NK-92 (cell line): ENCODE results near the gene NAA16.

ENCODE experiments used
- DNase-seq: peaks from one replicate; lab custom pipeline; 2025; ENCODE audit not compliant: unreplicated experiment; lab: John Stamatoyannopoulos, UW

Gene NAA16

DNA sequence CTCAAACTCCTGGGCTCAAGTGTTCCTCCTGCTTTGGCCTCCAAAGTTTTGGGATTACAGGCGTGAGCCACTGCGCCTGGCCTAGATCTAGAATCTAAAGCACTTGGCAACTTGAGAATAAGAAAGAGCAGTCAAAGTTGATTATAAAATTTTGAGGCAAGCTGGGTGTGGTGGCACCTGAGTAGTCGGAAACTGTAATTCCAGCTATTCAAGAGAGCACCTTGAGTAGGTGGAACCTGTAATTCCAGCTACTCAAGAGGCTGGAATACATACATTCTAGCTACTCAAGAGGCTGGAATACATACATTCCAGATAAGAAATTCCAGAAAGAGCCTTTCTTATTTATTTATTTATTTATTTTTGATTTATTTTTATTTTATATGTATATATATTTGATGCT is 8.3 kb upstream of the NAA16 start:
- DNase-seq: no peak

DNA sequence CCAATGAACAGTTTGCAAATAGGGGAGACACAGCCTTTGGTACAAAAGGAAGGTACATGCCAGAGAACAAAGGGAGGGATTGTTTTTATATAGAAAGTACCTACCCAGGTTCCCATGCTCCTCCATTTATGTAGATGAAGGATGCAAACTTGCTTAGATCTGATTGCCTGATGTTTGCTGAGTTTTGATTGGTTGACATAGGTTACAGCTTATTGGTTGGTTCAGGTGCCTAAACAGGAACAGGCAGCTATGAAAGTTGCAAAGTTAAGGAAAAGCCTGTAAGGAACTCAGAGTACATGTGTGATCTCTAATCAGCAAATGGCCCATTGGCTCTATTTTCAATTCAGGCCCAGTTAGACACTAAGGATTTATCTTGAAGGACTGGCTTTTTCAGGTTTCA is 6.5 kb upstream of the NAA16 start:
- DNase-seq: no peak

DNA sequence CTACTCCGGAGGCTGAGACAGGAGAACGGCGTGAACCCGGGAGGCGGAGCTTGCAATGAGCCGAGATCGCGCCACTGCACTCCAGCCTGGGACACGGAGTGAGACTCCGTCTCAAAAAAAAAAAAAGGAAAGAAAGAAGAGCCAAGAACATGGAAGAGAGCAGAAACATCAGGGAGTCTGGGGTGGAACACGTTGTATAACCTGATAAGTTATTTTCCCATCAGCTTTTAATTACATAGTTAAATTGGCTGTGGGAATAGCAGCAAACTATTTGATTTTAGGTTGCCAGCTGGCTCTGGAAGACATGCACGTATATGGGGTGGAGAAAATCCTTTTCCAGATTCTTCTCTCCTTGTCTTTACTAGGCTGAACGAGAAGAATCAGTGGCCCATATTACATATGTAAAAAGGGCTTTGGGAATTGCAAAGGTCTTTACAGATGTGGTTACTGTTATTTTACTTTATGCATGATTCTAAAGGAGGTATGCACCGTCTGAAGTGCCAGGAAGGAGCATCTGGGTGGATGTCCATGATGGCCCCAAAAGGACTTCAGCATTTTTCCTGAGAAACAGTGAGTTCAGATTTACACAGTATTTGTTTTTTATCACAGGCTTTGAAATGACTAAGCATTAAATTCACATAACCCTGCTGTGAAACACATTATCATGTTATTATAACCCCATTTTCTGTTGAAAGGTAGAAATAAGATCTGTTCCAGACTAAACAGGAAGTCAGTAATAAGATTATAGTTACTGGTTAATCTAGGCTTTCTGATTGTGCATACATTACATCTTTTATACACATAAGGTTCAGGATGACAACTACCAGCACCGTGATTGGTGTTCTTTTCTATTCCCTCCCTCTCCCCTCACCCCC is 4.6 kb upstream of the NAA16 start:
- DNase-seq: no peak

DNA sequence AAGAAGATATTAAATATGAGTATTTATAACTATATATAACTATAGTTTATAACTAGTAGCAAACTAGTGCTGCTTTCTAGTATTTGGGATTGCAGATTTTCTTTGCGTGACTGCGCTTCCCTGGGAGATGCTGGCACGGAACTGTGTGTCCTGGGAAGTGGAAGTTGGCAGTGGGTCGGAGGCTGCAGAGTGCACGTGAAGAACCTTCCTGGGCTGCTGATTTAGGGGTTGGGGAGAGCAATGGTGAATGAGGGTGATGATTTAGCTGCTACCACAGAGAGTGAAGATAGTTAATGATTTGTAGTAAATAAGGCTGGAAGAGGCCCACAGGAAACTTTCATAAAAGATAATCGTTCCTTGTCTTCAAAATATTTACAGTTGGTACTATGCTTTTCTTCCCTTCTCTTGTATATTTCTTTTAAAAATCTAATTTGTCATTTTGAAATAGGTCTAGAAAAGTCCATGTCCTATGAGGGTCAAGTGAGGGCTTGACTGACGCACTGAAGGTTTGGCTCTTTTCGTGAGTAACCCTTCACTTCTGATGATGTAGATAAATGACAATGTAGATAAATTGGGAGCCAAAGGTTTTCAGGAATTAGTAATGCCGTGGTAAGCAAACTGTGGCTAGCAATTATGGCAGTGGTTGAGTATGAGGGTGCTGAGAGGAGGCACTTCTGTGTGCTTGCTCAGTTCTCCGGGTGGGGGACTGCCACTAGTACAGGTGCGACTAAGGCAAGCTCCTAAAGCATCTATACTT is 3.0 kb upstream of the NAA16 start:
- DNase-seq: no peak

DNA sequence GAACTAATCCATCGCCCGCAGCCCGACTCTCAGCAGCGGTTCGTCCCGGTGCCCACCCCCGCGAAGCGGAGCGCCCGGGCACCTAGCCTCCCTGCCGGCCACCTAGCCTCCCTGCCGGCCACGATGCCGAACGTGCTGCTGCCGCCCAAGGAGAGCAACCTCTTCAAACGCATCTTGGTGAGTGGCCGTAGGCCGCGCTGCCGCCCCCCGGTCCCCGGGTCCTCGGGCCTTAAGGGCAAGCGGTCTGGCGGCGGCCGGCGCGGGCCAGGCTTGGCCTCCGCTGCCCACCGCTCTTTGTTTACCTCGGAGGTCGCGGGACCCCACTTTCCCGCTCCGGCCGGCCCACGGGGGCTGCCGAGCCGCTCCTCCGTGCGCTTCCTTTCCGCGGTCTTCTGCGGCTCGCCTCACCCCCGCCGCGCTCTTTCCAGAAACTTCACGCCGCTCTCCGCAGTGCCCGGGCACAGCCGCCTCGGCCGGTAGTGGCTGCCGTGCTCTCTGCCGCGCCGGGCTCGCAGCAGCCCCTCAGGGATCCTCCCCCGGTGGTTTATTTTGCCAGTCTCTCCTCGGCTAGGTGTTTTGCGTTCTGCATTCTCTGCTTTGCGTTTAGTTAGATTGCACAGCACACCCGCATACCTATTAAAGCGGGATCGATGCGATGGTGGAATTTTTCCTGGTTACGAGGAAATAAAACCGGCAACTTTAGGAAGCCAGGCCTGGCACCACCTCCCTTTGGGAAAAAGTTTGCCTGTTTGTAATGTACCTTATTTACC is 524 bp downstream of the NAA16 start:
- DNase-seq: no peak

DNA sequence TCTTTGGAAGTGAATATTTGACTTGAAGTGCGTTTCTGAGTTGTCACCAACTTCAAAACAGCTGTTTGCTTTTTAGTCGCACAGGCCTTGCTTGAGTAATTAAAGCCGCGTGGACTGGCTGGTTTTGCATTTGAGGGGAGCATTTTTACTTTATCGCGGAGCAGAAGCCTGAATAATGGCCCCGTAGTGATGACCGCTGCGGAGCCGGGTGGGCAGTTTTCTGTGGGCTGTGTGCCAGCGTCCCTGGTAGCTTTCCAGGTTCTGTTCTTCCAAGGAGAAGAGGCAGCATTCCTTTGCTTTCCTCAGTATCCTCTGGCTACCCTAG is 1.1 kb downstream of the NAA16 start:
- no peak for DNase-seq

DNA sequence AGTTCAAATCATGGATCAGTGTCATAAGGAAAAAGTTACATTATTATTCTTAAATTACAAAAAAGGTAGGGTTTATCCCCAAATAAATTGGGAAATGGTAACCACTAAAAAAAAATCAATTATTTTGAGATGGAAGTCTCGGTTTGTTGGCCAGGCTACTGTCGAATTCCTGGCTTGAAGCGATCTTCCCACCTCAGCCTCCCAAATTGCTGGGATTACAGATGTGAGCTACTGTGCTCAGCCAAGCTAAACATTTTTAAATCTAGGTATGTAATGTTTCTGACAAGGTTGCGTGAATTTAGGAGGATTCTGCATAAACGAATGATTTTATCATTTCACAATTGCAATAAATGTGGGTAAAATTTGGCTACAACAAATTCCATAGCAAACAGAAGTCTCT is 2.0 kb downstream of the NAA16 start:
- no peak for DNase-seq

DNA sequence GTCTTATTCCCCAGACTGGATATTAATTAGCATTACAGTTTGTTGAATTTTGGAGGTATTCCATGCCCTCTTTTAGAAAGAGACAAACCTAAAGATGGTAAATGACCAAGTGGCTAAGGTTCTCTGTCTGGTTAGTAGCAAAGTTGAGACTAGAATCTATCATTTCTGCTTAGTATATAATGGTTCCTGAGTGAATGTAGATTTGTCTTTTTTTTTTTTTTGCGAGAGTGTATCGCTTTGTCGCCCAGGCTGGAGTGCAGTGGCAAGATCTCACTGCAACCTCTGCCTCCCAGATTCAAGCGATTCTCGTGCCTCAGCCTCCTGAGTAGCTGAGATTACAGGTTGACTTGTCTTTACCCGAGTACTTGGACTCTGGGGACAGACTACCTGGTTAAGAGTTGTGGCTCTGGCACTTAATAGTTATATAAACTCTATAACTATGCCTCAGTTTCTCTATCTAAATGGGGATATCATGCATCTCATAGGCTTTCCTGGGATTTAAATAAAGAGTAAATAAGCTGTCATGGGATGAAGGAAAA is 2.7 kb downstream of the NAA16 start:
- DNase-seq: no peak

DNA sequence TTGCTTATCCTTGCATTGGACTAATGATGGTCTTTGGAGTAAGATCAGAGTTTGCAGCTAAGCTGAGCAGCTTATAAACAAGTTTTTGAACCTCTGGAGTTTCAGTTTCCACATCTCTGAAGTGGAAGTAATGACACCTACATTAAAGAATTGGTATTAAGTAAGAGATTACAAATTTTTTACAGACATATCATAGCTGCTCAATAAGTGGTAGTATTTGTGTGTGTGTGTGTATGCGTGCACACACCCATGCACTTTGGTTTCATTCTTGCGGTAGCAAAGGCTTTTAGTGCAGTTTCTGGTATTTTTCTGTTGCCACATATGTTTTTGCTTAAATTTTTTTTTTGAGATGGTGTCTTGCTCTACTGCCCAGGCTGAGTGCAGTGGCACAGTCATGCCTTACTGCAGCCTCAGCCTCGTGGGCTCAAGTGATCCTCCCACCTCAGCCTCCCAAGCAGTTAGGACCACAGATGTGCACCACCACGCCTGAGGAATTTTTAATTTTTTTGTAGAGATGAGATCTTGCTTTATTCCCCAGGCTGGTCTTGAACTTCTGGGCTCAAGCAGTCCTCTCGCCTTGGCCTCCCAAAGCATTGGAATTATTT is 4.5 kb downstream of the NAA16 start:
- no peak for DNase-seq

DNA sequence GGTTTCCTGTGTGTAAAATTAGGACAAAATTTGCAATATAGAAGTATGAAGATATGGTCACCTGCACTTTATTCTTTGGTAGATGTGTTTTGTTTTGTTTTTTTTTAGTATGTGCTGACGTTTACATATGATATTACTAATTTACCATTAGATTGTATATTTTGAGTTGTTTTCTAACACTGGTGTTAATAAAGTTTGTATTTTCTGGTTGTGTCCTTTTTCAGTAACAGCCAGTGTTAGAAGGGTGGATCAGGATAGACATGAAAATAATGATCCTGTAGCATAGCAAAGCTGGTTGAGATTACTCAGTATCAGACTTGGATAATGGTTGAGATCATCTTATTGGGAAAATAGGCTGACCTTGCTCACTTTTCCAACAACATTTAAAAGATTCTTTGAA is 6.2 kb downstream of the NAA16 start:
- DNase-seq: no peak

DNA sequence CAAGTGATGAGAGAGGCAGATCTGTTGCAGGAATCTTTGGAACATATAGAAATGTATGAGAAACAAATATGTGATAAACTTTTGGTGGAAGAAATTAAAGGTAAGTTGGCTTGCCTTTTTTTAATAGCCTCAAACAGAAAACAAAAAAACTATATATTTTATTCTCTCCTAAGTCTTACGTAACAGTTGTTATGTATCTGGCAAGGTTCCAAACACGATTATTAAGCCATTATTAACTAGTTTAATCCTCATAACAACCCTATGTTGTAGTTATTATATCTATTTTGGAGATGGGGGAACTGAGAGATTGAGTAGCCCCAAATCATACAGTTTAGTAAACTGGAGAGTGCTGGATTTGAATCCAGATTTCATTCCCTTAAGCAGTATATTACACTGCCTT is 14.7 kb downstream of the NAA16 start:
- no peak for DNase-seq

DNA sequence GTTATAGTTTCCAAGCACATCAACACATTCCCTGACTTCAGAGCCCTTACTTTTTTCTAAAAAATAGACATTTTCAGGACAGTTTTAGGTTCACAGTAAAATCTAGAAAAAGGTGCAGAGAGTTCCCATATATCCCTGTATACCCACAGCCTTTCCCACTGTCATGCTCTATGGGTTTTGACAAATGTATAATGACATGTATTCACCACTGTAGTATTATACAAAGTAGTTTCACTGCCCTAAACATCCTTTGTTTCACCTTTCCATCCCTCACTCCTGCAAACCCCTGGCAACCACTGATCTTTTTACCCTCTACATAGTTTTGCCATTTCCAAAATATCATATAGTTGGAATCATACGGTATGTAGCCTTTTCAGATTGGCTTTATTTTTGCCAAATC is 15.6 kb downstream of the NAA16 start:
- no peak for DNase-seq

DNA sequence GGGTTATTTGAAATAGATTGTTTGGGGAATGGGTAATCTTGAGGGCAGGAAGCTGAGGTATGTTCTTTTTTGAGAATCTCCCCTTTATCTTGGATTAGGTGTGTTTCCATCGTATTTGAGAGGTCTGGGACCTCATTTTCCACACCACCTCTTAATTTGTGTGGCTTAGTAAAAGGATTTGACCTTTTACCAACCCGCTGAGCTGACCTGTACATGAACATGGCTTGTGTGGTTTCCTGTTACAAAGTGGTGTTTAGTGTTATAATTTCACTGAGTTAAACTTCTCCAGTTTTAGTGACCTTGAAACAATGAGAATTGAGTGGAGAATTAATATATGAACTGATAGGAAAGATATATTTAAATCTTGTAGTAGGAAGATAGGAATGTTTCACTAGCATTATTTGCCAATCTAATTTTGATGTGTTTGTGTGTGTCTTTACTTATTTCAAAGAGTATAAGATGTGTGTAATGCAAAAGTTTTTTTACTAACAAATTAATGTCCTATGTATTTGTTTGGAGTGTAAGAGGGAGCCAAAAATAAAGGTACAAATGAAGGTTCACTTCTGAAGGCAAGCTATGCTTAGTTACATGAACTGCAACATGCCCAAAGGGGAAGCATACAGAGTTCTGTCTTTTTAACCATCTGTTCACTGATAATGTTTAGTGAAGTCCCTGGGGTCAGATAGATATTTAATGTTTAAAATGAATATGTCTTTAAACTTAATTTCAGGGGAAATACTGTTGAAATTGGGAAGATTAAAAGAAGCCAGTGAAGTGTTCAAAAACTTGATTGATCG is 17.1 kb downstream of the NAA16 start:
- DNase-seq: no peak

DNA sequence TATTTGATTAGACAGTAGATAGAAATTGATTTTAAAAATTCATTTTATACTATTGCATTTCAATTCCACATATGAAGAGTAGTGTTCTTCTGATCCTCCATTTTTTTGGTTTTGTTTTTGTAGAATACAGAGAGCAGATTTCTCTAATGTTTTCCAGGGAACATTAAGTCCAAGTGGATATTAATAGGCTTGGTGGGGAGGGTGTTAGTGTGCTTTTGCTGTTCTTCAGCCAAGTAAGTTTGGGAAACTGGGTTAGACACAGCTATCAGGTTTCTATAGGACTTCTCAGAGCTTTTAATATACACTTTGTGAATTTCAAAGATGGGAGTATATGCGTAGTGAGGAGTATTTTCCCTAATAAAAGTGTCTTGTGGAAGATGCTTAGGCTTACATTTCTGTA is 21.8 kb downstream of the NAA16 start:
- DNase-seq: no peak

DNA sequence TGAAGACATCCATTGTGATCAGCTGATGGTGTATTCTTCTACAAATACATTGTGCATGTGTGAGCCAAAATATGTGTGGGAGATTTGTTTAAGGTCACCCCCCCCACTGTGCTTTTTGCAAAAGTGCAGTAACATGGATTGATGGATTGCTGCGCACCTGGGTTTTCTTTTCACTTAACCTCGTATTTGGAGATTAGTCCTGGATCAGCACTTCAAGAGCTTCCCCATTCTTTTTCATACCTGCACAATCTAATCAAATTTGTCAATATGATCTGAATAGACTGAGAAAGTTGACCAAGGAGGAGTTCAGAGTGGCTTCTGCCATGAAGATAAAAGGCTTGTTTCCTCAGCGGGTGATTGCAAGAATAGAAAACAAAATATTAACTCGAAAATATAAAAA is 23.7 kb downstream of the NAA16 start:
- DNase-seq: no peak

DNA sequence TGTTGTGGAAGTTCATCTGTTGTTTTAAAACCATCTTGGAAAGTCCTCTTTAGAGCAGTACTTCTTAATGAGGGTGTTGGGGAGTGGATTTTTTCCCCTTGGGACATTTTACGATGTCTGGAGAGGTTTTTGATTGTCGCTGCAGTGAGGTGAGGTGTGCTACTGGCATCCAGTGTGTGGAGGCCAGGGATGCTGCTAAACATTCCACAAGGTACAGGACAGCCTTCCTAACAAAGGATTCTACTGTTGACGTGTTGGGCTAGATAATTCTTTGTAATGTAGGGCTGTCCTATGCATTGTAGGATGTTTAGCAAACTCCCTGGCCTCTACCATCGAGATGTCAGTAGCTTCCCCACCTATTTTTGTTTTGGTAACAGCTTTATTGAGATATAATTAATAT is 33.3 kb downstream of the NAA16 start:
- no peak for DNase-seq

DNA sequence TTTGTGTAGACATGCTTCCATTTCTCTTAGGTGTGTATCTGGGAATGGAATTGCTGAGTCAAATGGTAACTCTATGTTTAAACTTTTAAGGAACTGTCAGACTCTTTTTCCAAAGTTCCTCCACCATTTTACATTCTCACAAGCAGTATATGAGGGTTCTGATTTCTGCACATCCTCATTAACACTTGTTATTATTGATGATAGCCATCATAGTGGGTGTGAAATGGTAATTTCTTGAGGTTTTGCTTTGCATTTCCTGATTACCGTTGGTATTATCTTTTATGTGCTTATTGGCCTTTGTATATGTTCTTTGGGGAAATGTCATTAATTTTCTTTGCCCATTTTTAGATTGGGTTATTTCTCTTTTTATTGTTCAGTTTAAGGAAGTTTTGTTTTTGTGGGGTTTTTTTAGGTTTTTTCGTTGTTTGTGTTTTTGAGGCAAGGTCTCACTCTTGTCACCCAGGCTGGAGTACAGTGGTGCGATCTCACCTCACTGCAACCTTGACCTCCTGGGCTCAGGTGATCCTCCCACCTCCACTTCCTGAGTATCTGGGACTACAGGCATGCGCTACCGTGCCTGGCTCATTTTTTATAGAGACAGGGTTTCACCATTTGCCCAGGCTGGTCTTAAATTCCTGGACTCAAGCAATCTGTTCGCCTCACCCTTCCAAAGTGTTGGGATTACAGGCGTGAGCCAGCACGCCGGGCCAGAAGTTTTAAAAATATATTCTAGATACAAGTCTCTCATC is 34.3 kb downstream of the NAA16 start:
- no peak for DNase-seq

DNA sequence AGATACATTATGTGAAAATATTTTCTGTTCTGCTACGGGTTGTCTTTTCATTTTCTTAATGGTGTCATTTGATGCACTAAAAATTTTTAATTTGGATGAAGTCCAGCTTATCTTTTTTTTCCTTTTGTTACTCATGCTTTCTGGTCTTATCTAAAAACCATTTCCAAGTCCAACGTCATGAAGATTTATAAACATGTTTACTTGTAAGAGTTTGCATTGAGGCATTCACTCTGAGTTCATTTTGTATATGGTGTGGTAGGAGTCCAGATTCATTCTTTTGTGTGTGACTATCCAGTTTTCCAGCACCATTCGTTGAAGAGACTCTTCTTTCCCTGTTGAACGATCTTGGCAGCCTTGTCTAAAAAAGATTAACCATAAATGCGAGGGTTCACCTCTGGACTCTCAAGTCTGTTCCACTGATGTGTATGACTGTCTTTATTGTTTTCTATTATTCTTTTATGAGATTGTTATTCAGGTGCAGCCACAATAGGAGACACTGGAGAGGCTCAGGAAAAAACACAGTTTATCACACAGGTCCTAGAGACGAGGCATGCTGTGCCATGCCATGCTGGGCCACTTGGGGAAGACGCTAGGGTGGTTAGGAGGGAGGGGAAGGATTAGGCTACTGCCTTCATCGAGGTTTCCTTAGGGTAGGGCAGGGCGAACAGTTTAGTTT is 35.0 kb downstream of the NAA16 start:
- DNase-seq: no peak
